Ecto neural progenitor cell (in vitro differentiated cells): Measurements from ENCODE around the gene FSTL3.
"Not testable (repeated sequence)": the region's sequence is repeated elsewhere in the genome, so short reads cannot be mapped to it uniquely, and the experiment has no call there.

Source experiments
- DNase-seq: peaks from one replicate; pipeline ENCODE4 v3.0.0-alpha.2; 2018; ENCODE audit warnings: low spot score

FSTL3 gene

GRCh38 chr19:711254-711653 lies 35.1 kb downstream of the FSTL3 start:
- DNase-seq: no peak

- no peak for DNase-seq
Observed at GRCh38 chr19:715347-715746, 39.2 kb downstream of the FSTL3 start.

- DNase-seq: no peak
Observed at GRCh38 chr19:718251-718951, 42.2 kb downstream of the FSTL3 start.

GRCh38 chr19:718991-719512 lies 42.9 kb downstream of the FSTL3 start:
- no peak for DNase-seq

GRCh38 chr19:719636-720344 lies 43.6 kb downstream of the FSTL3 start:
- DNase-seq: no peak

GRCh38 chr19:720345-721160 lies 44.4 kb downstream of the FSTL3 start:
- no peak for DNase-seq

- DNase-seq: no peak
Observed at GRCh38 chr19:722553-723101, 46.4 kb downstream of the FSTL3 start.

GRCh38 chr19:723247-723646 lies 47.1 kb downstream of the FSTL3 start:
- DNase-seq: no peak

- no peak for DNase-seq
Observed at GRCh38 chr19:723714-724113, 47.5 kb downstream of the FSTL3 start.

GRCh38 chr19:725461-726089 lies 49.4 kb downstream of the FSTL3 start:
- DNase-seq: no peak

- DNase-seq: no peak
Observed at GRCh38 chr19:726993-727956, 51.1 kb downstream of the FSTL3 start.

GRCh38 chr19:728011-728410 lies 51.8 kb downstream of the FSTL3 start:
- DNase-seq: no peak

GRCh38 chr19:729564-729963 lies 53.4 kb downstream of the FSTL3 start:
- DNase-seq: not testable (repeated sequence)

- DNase-seq: no peak
Observed at GRCh38 chr19:729965-730668, 53.9 kb downstream of the FSTL3 start.

- no peak for DNase-seq
Observed at GRCh38 chr19:731000-731399, 54.8 kb downstream of the FSTL3 start.

- DNase-seq: no peak
Observed at GRCh38 chr19:732148-733069, 56.2 kb downstream of the FSTL3 start.
